Measurements from ENCODE around the gene CCNK.

The CCNK gene

GRCh38 chr14:99538733-99539132 is 57.5 kb downstream of the CCNK start:
- DNase-seq = no peak

- DNase-seq = no peak
These were observed 58.3 kb downstream of the CCNK start for GRCh38 chr14:99539491-99539890.

GRCh38 chr14:99540196-99541032 is 59.2 kb downstream of the CCNK start:
- DNase-seq = no peak

- no peak for DNase-seq
These were observed 60.0 kb downstream of the CCNK start for GRCh38 chr14:99541211-99541610.

- DNase-seq = no peak
These were observed 60.7 kb downstream of the CCNK start for GRCh38 chr14:99541677-99542470.

GRCh38 chr14:99542566-99542965 is 61.4 kb downstream of the CCNK start:
- no peak for DNase-seq

- no peak for DNase-seq
These were observed 62.2 kb downstream of the CCNK start for GRCh38 chr14:99543370-99543769.

- no peak for DNase-seq
These were observed 62.8 kb downstream of the CCNK start for GRCh38 chr14:99543985-99544384.

- DNase-seq = no peak
These were observed 63.8 kb downstream of the CCNK start for GRCh38 chr14:99544991-99545390.

- DNase-seq = no peak
These were observed 64.4 kb downstream of the CCNK start for GRCh38 chr14:99545586-99545985.

- DNase-seq = no peak
These were observed 65.1 kb downstream of the CCNK start for GRCh38 chr14:99546234-99546879.

- DNase-seq = no peak
These were observed 67.0 kb downstream of the CCNK start for GRCh38 chr14:99548255-99548654.

- no peak for DNase-seq
These were observed 67.8 kb downstream of the CCNK start for GRCh38 chr14:99548871-99549515.

- no peak for DNase-seq
These were observed 68.5 kb downstream of the CCNK start for GRCh38 chr14:99549684-99550083.

- no peak for DNase-seq
These were observed 69.3 kb downstream of the CCNK start for GRCh38 chr14:99550387-99550992.

- no peak for DNase-seq
These were observed 70.1 kb downstream of the CCNK start for GRCh38 chr14:99551034-99551922.

- no peak for DNase-seq
These were observed 70.9 kb downstream of the CCNK start for GRCh38 chr14:99552021-99552553.

- DNase-seq = no peak
These were observed 71.5 kb downstream of the CCNK start for GRCh38 chr14:99552572-99553216.

GRCh38 chr14:99554184-99554583 is 73.0 kb downstream of the CCNK start:
- DNase-seq = no peak

GRCh38 chr14:99554757-99555531 is 73.7 kb downstream of the CCNK start:
- no peak for DNase-seq

Data from stimulated activated CD4-positive, alpha-beta T cell treated with anti-CD3 and anti-CD28 coated beads, Interleukin-12 subunit alpha, Interleukin-12 subunit beta, amount 100 ng/mL, for 4 hours (primary cell).